ENCODE results near the gene EPB42.

Gene EPB42

DNA sequence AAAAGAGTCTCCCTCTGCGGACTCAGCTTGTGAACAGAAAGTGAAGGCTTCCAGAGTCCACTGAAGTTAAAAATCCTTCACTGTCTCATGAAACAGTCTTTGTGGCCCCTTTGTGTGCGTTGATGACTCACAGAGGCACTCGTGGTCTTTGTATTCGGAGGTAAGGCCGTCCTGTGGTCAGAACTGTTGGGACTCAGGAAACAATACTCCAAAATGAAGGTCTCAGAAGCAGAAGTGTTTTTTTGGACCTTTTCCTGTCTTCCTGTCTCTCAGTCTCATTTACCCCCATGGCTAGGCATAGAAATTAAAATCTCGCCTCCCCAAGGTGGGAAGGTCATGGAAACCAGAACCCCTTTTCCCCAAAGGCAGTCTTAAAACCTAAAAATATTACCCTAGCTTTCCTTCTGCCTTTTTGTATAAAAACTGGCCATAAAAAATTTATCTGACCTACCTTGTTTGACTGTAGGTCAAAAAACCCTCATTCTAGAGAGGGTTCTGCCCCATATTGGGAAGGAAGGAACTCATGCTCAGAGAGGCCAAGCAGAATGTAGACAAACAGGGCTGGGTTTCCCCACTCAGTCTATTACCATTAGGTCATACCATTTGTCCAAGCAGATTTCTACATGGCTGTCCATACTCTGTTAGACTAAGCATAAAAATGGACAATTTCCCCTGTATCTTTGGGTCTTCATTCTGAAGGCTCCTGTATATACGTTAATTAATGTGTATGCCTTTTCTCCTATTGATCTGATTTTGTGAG, 19.1 kb upstream of the EPB42 start:
- DNase-seq (ENCODE audit: low read depth): peak; percentile 96
- H3K4me3 ChIP-seq (ENCODE audit: low read depth, low read length): peak overlapping the region; percentile 40
- TF ChIP-seq MYC (IDR thresholded peaks at IDR 0.05; ENCODE audit: low read depth, low read length) (peak; percentile 70), POLR2A (IDR thresholded peaks at IDR 0.05; ENCODE audit: extremely low read depth, insufficient read length) (no peak)
- TF ChIP-seq, protein P1, sequence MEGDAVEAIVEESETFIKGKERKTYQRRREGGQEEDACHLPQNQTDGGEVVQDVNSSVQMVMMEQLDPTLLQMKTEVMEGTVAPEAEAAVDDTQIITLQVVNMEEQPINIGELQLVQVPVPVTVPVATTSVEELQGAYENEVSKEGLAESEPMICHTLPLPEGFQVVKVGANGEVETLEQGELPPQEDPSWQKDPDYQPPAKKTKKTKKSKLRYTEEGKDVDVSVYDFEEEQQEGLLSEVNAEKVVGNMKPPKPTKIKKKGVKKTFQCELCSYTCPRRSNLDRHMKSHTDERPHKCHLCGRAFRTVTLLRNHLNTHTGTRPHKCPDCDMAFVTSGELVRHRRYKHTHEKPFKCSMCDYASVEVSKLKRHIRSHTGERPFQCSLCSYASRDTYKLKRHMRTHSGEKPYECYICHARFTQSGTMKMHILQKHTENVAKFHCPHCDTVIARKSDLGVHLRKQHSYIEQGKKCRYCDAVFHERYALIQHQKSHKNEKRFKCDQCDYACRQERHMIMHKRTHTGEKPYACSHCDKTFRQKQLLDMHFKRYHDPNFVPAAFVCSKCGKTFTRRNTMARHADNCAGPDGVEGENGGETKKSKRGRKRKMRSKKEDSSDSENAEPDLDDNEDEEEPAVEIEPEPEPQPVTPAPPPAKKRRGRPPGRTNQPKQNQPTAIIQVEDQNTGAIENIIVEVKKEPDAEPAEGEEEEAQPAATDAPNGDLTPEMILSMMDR (IDR thresholded peaks at IDR 0.05; ENCODE audit: low read depth, low read length): no peak
- TF ChIP-seq, protein P2, sequence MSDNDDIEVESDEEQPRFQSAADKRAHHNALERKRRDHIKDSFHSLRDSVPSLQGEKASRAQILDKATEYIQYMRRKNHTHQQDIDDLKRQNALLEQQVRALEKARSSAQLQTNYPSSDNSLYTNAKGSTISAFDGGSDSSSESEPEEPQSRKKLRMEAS (IDR thresholded peaks at IDR 0.05; ENCODE audit: low read depth, low read length): peak; percentile 66; the same call in 1 of the 2 replicates

DNA sequence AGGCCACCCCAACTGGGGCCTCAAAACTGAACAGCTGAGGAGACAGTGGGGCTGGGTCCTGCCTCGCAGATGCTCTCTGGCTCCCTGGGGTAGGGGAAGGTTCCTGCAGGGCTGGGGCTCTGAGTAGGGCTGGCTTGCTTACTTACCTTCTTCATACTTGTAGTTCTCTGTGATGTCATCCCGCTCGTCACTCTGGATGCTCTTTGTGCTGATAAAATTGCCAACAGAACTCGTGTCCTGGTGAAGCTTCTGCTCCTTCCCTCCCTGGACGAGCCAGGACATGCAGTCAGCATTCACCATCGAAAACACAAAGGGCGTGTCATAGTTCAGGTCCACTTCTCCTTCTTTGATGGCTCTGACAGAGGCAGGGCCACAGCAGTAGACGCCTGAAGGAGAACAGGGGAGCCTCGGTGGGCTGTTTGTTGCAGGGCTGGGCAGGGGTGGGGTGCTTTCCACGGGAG, 17.9 kb upstream of the EPB42 start:
- no peak for TF ChIP-seq MYC (IDR thresholded peaks at IDR 0.05; ENCODE audit: low read depth, low read length)
- peak; percentile 52 for DNase-seq (ENCODE audit: low read depth)
- peak overlapping the region; percentile 21 for H3K4me3 ChIP-seq (ENCODE audit: low read depth, low read length)

DNA sequence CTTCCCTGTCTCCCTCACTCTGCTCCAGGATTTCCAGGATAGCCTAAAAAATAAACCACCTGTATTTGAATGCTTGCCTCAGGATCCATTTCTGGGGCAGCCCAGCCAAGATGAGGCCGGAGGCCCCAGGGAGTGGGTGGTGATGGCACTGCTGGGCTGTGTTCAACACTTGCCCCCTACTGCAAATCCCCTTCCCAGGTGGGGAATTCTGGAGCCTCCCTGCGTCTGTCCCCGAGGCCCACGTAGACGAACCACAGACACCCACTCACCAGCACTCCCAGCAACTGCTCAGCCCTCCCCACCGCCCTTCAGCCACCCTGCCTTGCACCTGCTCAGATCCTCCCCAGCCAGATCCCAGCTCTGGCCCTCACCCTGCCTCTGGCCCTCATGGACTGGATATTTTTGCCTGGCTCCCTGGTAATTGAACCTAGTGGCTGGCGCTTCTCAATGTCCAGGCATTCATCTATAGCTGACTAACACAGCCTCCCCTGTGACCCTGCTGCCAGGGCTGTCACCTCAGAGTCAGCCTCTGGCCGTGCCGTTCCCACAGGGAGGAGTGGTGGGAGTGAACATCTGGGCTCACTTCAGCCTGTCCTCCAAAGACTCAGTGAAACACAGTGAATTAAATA, 17.1 kb upstream of the EPB42 start:
- H3K4me3 ChIP-seq (ENCODE audit: low read depth, low read length): peak overlapping the region; percentile 6
- DNase-seq (ENCODE audit: low read depth): peak; percentile 52
- TF ChIP-seq, protein P1 (IDR thresholded peaks at IDR 0.05; ENCODE audit: low read depth, low read length): no peak
- no peak for TF ChIP-seq MYC (IDR thresholded peaks at IDR 0.05; ENCODE audit: low read depth, low read length)
- TF ChIP-seq, protein P2 (IDR thresholded peaks at IDR 0.05; ENCODE audit: low read depth, low read length): no peak
- no peak for TF ChIP-seq POLR2A (IDR thresholded peaks at IDR 0.05; ENCODE audit: extremely low read depth, insufficient read length)

DNA sequence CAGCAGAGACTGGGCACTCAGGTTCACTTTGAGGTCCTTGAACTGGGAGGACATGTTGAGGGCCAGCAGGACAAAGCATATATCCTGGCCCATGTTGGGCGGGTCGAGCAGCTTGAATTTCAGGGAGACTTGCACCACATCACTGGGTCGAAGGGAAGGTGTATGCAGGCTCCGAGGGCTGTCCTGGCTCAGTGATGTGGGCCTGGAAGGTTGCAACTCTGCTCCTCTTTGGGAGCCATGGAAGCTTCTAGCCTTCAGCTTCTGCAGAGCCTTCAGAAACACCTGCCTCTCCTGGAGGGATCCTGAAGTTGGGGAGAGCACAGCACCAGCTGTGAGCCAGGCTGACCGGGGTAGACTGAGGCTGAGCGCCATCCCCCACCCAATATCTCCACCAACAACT, 14.7 kb upstream of the EPB42 start:
- TF ChIP-seq, protein P2 (IDR thresholded peaks at IDR 0.05; ENCODE audit: low read depth, low read length): no peak
- TF ChIP-seq MYC (IDR thresholded peaks at IDR 0.05; ENCODE audit: low read depth, low read length) (no peak), POLR2A (IDR thresholded peaks at IDR 0.05; ENCODE audit: extremely low read depth, insufficient read length) (no peak)
- TF ChIP-seq, protein P1 (IDR thresholded peaks at IDR 0.05; ENCODE audit: low read depth, low read length): no peak
- DNase-seq (ENCODE audit: low read depth): no peak
- no peak overlapping the region for H3K4me3 ChIP-seq (ENCODE audit: low read depth, low read length)

DNA sequence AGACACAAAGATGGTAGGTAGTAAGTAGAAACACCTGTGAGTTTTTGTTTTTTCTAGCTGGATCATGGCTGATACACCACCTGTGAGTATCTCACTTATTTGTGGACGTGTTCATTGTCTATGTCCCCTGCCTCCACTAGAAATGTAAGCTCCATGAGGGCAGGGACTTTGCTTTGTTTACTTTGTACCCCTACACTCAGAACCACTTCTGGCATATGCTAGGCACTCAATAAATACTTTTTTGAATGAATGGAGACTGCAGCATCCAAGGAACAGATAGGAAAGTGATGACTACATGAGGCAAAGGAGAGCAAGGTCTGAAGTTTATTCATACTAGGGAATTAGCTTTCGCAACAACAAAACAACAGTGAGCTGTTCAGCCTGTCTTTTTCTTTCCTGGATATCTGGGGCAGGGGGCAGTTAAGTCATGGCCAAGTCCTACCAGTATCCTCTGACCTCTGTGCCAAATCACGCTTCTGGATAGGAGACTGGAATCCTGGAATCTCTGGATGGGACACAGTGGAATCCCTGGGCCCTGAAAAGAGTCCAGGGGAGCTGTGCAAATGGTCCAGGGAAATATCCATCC, 11.6 kb upstream of the EPB42 start:
- no peak for DNase-seq (ENCODE audit: low read depth)
- TF ChIP-seq, protein P1 (IDR thresholded peaks at IDR 0.05; ENCODE audit: low read depth, low read length): no peak
- TF ChIP-seq, protein P2 (IDR thresholded peaks at IDR 0.05; ENCODE audit: low read depth, low read length): no peak
- TF ChIP-seq POLR2A (IDR thresholded peaks at IDR 0.05; ENCODE audit: extremely low read depth, insufficient read length): no peak
- no peak for TF ChIP-seq MYC (IDR thresholded peaks at IDR 0.05; ENCODE audit: low read depth, low read length)
- no peak overlapping the region for H3K4me3 ChIP-seq (ENCODE audit: low read depth, low read length)

DNA sequence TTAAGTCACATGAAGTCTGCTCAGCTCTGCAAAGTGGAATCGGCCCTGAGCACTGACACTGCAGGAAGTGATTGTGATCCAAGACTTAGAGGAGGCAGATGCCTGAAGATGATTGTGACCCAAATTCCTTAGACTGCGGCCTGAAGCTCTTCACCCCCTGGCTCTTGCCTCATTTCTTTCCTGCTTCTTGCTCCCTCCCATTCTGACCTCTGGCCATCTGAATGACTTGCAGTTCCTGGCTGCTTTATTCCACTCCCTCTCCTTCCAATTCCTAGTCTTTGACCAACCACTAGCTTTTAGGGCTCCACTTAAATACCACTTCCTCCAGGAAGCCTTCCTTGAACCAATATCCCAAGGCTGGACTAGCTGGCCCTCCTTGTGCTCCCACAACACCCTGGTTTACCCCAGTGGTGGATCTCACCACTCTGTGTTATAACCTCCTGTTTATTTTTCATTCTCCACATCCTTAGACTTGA, 9.9 kb upstream of the EPB42 start:
- no peak for DNase-seq (ENCODE audit: low read depth)
- TF ChIP-seq, protein P1 (IDR thresholded peaks at IDR 0.05; ENCODE audit: low read depth, low read length): no peak
- TF ChIP-seq MYC (IDR thresholded peaks at IDR 0.05; ENCODE audit: low read depth, low read length): no peak
- no peak for TF ChIP-seq POLR2A (IDR thresholded peaks at IDR 0.05; ENCODE audit: extremely low read depth, insufficient read length)
- TF ChIP-seq, protein P2 (IDR thresholded peaks at IDR 0.05; ENCODE audit: low read depth, low read length): no peak
- no peak overlapping the region for H3K4me3 ChIP-seq (ENCODE audit: low read depth, low read length)
